GM12878 (cell line): ENCODE measurements around the gene PCED1B. TPM values are rescaled to one million over a fixed set of nuclear protein-coding genes. Genes with fewer than 3 reads are reported as not detected.

Experiments used
- ATAC-seq: fragments of 200-7000 bp; cut with Tn5 transposase; 3 replicates; pipeline ENCODE4 v1.9.1; 2020; ENCODE audit warnings: mild to moderate bottlenecking, moderate library complexity
- BruUV-seq: library from RNA; stranded (reverse); fragments of 400-500 nt; replicated peaks from 2 replicates; lab custom pipeline; 2021; lab: Mats Ljungman, UMichigan
- CTCF ChIA-PET: fragments of 300-600 bp; sonication (Branson Sonifier 250); formaldehyde crosslinking; extraction: SDS; loops from one replicate; lab custom pipeline; 2021; ENCODE audit warnings: inconsistent platforms; lab: Yijun Ruan, JAX
- POLR2A ChIA-PET: fragments of 350-600 bp; formaldehyde crosslinking; extraction: SDS; loops from one replicate; lab custom pipeline; 2021; ENCODE audit warnings: inconsistent platforms; lab: Charles Lee
- RAD21 ChIA-PET: fragments of 300-600 bp; sonication (Branson Sonifier 250); formaldehyde crosslinking; loops from one replicate; lab custom pipeline; 2023; ENCODE audit warnings: antibody characterized with exemption; ENCODE audit not compliant: unreplicated experiment; lab: Charles Lee
- SMC1A ChIA-PET: fragments of 300-600 bp; sonication (Branson Sonifier 250); formaldehyde crosslinking; loops from one replicate; lab custom pipeline; 2023; ENCODE audit not compliant: unreplicated experiment, uncharacterized antibody; lab: Charles Lee
- DNase-seq: peaks from one replicate; pipeline ENCODE4 v3.0.0-alpha.2; 2011; ENCODE audit warnings: low read depth, low spot score
- FAIRE-seq: peaks from 3 replicates; lab custom pipeline; 2011; peaks lifted over from hg19 to GRCh38; lab: Jason Lieb, UNC
- H2AFZ ChIP-seq: 2 replicates; pipeline ENCODE4 v1.6.0; 2011; ENCODE audit warnings: low read depth, low read length, control low read depth; ENCODE audit not compliant: control insufficient read depth
- H3K27ac ChIP-seq: 2 replicates; pipeline ENCODE4 v1.5.1; 2011; ENCODE audit warnings: control low read depth; ENCODE audit not compliant: control insufficient read depth, insufficient read depth
- H3K27me3 ChIP-seq, 2 experiments: replicated peaks in 1 of 2; 2 replicates each; pipeline versions ENCODE4 v1.6.0 to v1.6.1; 2011; ENCODE audit warnings: low read length in 1 of 2; ENCODE audit not compliant: control insufficient read depth in 2 of 2, insufficient read depth in 2 of 2
- H3K36me3 ChIP-seq, 2 experiments: 2 replicates each; pipeline ENCODE4 v1.5.1; 2011; ENCODE audit warnings: low read length in 1 of 2; ENCODE audit not compliant: control insufficient read depth in 2 of 2, insufficient read depth in 2 of 2
- H3K4me1 ChIP-seq: 2 replicates; pipeline ENCODE4 v1.6.1; 2011; ENCODE audit warnings: mild to moderate bottlenecking, low read length, moderate library complexity, mixed read lengths; ENCODE audit not compliant: control insufficient read depth, insufficient read depth
- H3K4me2 ChIP-seq: 2 replicates; pipeline ENCODE4 v1.6.0; 2011; ENCODE audit warnings: control low read depth; ENCODE audit not compliant: control insufficient read depth, insufficient read depth
- H3K4me3 ChIP-seq: fragments of 200-600 bp; sonication (generic); 2 replicates; pipeline ENCODE4 v1.5.1; 2016
- H3K79me2 ChIP-seq: 2 replicates; pipeline ENCODE4 v1.6.0; 2011; ENCODE audit warnings: low read length; ENCODE audit not compliant: control insufficient read depth, insufficient read depth
- H3K9ac ChIP-seq: 2 replicates; pipeline ENCODE4 v1.8.0; 2011; ENCODE audit warnings: low read length, control low read depth, mixed read lengths; ENCODE audit not compliant: control insufficient read depth, insufficient read depth
- H3K9me3 ChIP-seq: replicated peaks from 3 replicates; pipeline ENCODE4 v1.5.1; 2011; ENCODE audit warnings: mild to moderate bottlenecking, low read length; ENCODE audit not compliant: control insufficient read depth, insufficient read depth
- H4K20me1 ChIP-seq: 2 replicates; pipeline ENCODE4 v1.6.0; 2011; ENCODE audit not compliant: control insufficient read depth, insufficient read depth
- GATAD2B ChIP-seq: fragments of 450-650 bp; conservative IDR thresholded peaks from 2 replicates; pipeline ENCODE4 v1.6.1; 2017; ENCODE audit warnings: low read depth, mild to moderate bottlenecking, moderate library complexity
- KDM1A ChIP-seq: fragments of 200-600 bp; sonication (generic); IDR thresholded peaks from 2 replicates; pipeline ENCODE4 v1.6.1; 2016; ENCODE audit warnings: borderline replicate concordance
- KLF5 ChIP-seq: fragments of 450-650 bp; IDR thresholded peaks from 2 replicates; pipeline ENCODE4 v1.6.1; 2014; ENCODE audit warnings: mild to moderate bottlenecking; ENCODE audit not compliant: partially characterized antibody
- LARP7 ChIP-seq: fragments of 450-650 bp; IDR thresholded peaks from 2 replicates; pipeline ENCODE4 v1.6.1; 2017; ENCODE audit warnings: mild to moderate bottlenecking
- MYC ChIP-seq: IDR thresholded peaks from 2 replicates; pipeline ENCODE4 v1.6.1; 2011; ENCODE audit warnings: mild to moderate bottlenecking, low read length, moderate library complexity, inconsistent platforms; ENCODE audit not compliant: insufficient read depth, insufficient replicate concordance, insufficient read length, severe bottlenecking
- RBBP5 ChIP-seq: fragments of 200-600 bp; sonication (generic); conservative IDR thresholded peaks from 2 replicates; pipeline ENCODE4 v1.6.1; 2016
- ZBTB11 ChIP-seq: fragments of 450-650 bp; formaldehyde crosslinking; IDR thresholded peaks from 2 replicates; pipeline ENCODE4 v1.5.0; 2022; ENCODE audit warnings: mild to moderate bottlenecking, missing genetic modification characterization
- ZBTB4 ChIP-seq: fragments of 450-650 bp; formaldehyde crosslinking; IDR thresholded peaks from 2 replicates; pipeline ENCODE4 v1.4.0; 2022; ENCODE audit warnings: mild to moderate bottlenecking, moderate library complexity
- ZNF274 ChIP-seq: IDR thresholded peaks from one replicate; pipeline ENCODE4 v1.8.0; 2011; ENCODE audit not compliant: insufficient read length, insufficient read depth
- ZNF687 ChIP-seq: fragments of 450-650 bp; IDR thresholded peaks from 2 replicates; pipeline ENCODE4 v1.6.1; 2017; ENCODE audit warnings: mild to moderate bottlenecking, moderate library complexity
- WGBS: methylation state at CpG from one replicate; pipeline ENCODE4 v1.1.6; 2016; ENCODE audit warnings: low lambda C conversion rate; ENCODE audit not compliant: insufficient replicate concordance, insufficient coverage; ENCODE audit errors: missing lambda C conversion rate; 5-methylcytosine and 5-hydroxymethylcytosine counted together
- in situ Hi-C: fragments of 300-500 bp; cut with MboI; formaldehyde crosslinking; loops from 9 replicates; pipeline ENCODE4 v1.14.3; 2018; ENCODE audit warnings: mixed read lengths
- intact Hi-C: fragments of 100-400 bp; cut with micrococcal nuclease; formaldehyde crosslinking; loops from one replicate; pipeline ENCODE4 v1.14.2; 2022; ENCODE audit not compliant: unreplicated experiment
- polyA plus RNA-seq, 11 experiments: library from polyadenylated mRNA; depleted of rRNA in 4 of 11; unstranded in 6 of 11; stranded (reverse) in 5 of 11; fragments of >200 nt; fragmentation: Nextera tagmentation in 4 of 11; fragmentation: Illumina TruSeq in 1 of 11; extraction: Ambion mirVana in 4 of 11; extraction: Trizol in 1 of 11; gene quantifications; 1 replicate in 1 of 11; 2 replicates in 10 of 11; pipeline versions ENCODE4 v1.2.1 to v1.2.3, GENCODE V29; 2011 to 2016; ENCODE audit warnings: inconsistent platforms in 2 of 11, missing spikeins in 2 of 11, low read depth in 1 of 11
- total RNA-seq, 4 experiments: library from RNA; depleted of rRNA in 3 of 4; stranded (reverse); fragments of >200 nt in 3 of 4; fragmentation: Illumina TruSeq in 1 of 4; extraction: Trizol in 1 of 4; gene quantifications; 2 replicates each; pipeline versions ENCODE4 v1.2.1 to v1.2.3, GENCODE V29; 2013 to 2021

Gene PCED1B
- total and polyA plus RNA-seq, 10 of the 15 experiments (the other 5 are each of a cell fraction or from before 2014, with no cell fraction given) = 0.80 to 8.8 (median 3.0) TPM

GRCh38 chr12:47265391-47265790 is 186.0 kb downstream of the PCED1B start:
- H3K4me2 ChIP-seq = no peak overlapping the region
- H3K4me1 ChIP-seq = peaks cover 21% of the 10 kb centered on the region
- H3K79me2 ChIP-seq = no peaks in the 10 kb centered on the region
- H3K36me3 ChIP-seq = no peaks in the 10 kb centered on the region
- no peak overlapping the region for H2AFZ ChIP-seq
- SMC1A ChIA-PET = no interaction called here
- H3K9ac ChIP-seq = no peak overlapping the region
- no peak overlapping the region for H3K4me3 ChIP-seq
- H4K20me1 ChIP-seq = no peaks in the 10 kb centered on the region
- 33% methylated on average over 4 of the region's 4 CpGs for WGBS
- no peak for FAIRE-seq
- POLR2A ChIA-PET = no interaction called here
- H3K27ac ChIP-seq = no peak overlapping the region
- no peak for ATAC-seq
- BruUV-seq = no TSS peak
- RAD21 ChIA-PET = no interaction called here
- peaks cover 4% of the 10 kb centered on the region; the same call in 2 of the 3 replicates for H3K9me3 ChIP-seq
- no peaks in the 10 kb centered on the region; a peak in 1 of 4 replicates for H3K27me3 ChIP-seq
- DNase-seq = no peak
- in situ Hi-C loops = no loop called here
- CTCF ChIA-PET = interaction anchor here (0.6 kb wide), 1 partner anchor 531 kb away, joined by 4 read pairs; no protein-coding TSS in a partner anchor
- intact Hi-C loops = no loop called here
- TF ChIP-seq KDM1A (no peak), KLF5 (no peak), GATAD2B (no peak), ZBTB11 (CRISPR knock-in tag) (no peak), MYC (no peak), LARP7 (no peak), ZBTB4 (CRISPR knock-in tag) (no peak), RBBP5 (no peak), ZNF687 (no peak), ZNF274 (no peak)
